Right atrium auricular region (tissue), 2 donors: Measurements from ENCODE around the gene FAM90A26. TPM values are rescaled to one million over a fixed set of nuclear protein-coding genes. Genes with fewer than 3 reads are reported as not detected.
A peak's percentile ranks its signal among the peaks of the same experiment; 100 is the strongest.
"Not testable (repeated sequence)": the region's sequence is repeated elsewhere in the genome, so short reads cannot be mapped to it uniquely, and the experiment has no call there.

Experiments used
- DNase-seq: peaks from one replicate; pipeline ENCODE4 v3.0.0-alpha.2; 2019; ENCODE audit warnings: low spot score
- H3K27ac ChIP-seq, 2 donors: fragments of 200-600 bp; sonication (generic); 1 replicate in 1 of 2; 2 replicates in 1 of 2; pipeline ENCODE4 v1.5.1; 2016 to 2019
- H3K27me3 ChIP-seq, 2 donors: fragments of 200-600 bp; sonication (generic); one replicate each; pipeline versions ENCODE4 v1.5.1 to v1.6.0; 2017 to 2019
- H3K36me3 ChIP-seq: fragments of 200-600 bp; sonication (generic); one replicate; pipeline ENCODE4 v1.5.1; 2016
- H3K4me1 ChIP-seq, 2 donors: fragments of 200-600 bp; sonication (generic); one replicate each; pipeline versions ENCODE4 v1.5.1 to v1.6.0; 2017 to 2019
- H3K4me3 ChIP-seq, 2 donors: fragments of 200-600 bp; sonication (generic); 1 replicate in 1 of 2; 2 replicates in 1 of 2; pipeline ENCODE4 v1.5.1; 2017 to 2019; ENCODE audit warnings: mild to moderate bottlenecking in 1 of 2, moderate library complexity in 1 of 2
- H3K9me3 ChIP-seq, 2 donors: fragments of 200-600 bp; sonication (generic); one replicate each; pipeline ENCODE4 v1.5.1; 2019
- CTCF ChIP-seq, 2 donors: fragments of 200-600 bp; sonication (generic); IDR thresholded peaks; one replicate each; pipeline ENCODE4 v1.5.1; 2019; ENCODE audit warnings: antibody characterized with exemption in 2 of 2
- total RNA-seq, 2 donors: library from RNA; depleted of rRNA; stranded (reverse); fragments of >200 nt; gene quantifications; one replicate each; pipeline ENCODE4 v1.1.0, GENCODE V29; 2016

FAM90A26 gene
- total RNA-seq, 2 donors from 2014 or later: not detected

- H3K27me3 ChIP-seq: no peaks in the 10 kb centered on the region
- no peaks in the 10 kb centered on the region for H3K36me3 ChIP-seq
- no peak overlapping the region for H3K4me3 ChIP-seq
- H3K9me3 ChIP-seq: no peaks in the 10 kb centered on the region
- H3K4me1 ChIP-seq: no peaks in the 10 kb centered on the region
- peak; percentile 47 for DNase-seq
- no peak overlapping the region for H3K27ac ChIP-seq
- TF ChIP-seq CTCF (IDR thresholded peaks at IDR 0.05): no peak
Measured at GRCh38 chr4:9143421-9144080, 26.7 kb upstream of the FAM90A26 start.

- DNase-seq: no peak
- Histone ChIP-seq H3K4me1 (no peaks in the 10 kb centered on the region), H3K27me3 (no peaks in the 10 kb centered on the region), H3K27ac (no peak overlapping the region), H3K4me3 (no peak overlapping the region), H3K9me3 (no peaks in the 10 kb centered on the region), H3K36me3 (no peaks in the 10 kb centered on the region)
- no peak for TF ChIP-seq CTCF (IDR thresholded peaks at IDR 0.05)
Measured at GRCh38 chr4:9146967-9147366, 23.2 kb upstream of the FAM90A26 start.

GRCh38 chr4:9147368-9147767 is 22.8 kb upstream of the FAM90A26 start:
- DNase-seq, H3K4me3 ChIP-seq, H3K36me3 ChIP-seq, H3K27ac ChIP-seq, H3K4me1 ChIP-seq, H3K27me3 ChIP-seq, H3K9me3 ChIP-seq: not testable (repeated sequence)

- not testable (repeated sequence) for H3K27ac ChIP-seq
Measured at GRCh38 chr4:9148611-9149409, 21.4 kb upstream of the FAM90A26 start.

GRCh38 chr4:9151809-9152179 is 18.4 kb upstream of the FAM90A26 start:
- not testable (repeated sequence) for H3K4me1 ChIP-seq, H3K27me3 ChIP-seq, H3K9me3 ChIP-seq, DNase-seq, H3K36me3 ChIP-seq
- Histone ChIP-seq H3K4me3 (peak overlapping the region; percentile 64 to 81), H3K27ac (peak overlapping the region; percentile 79 to 93)

More at GRCh38 chr4:9148611-9149409, 21.4 kb upstream of the FAM90A26 start:
- H3K27me3 ChIP-seq, H3K36me3 ChIP-seq, H3K9me3 ChIP-seq, H3K4me1 ChIP-seq, DNase-seq, H3K4me3 ChIP-seq: not testable (repeated sequence)

GRCh38 chr4:9152180-9153007 is 17.8 kb upstream of the FAM90A26 start:
- not testable (repeated sequence) for H3K36me3 ChIP-seq, H3K27me3 ChIP-seq, H3K4me1 ChIP-seq, H3K9me3 ChIP-seq
- Histone ChIP-seq H3K4me3 (peak overlapping the region; percentile 66 to 81), H3K27ac (peak overlapping the region; percentile 79 to 93)
- DNase-seq: peak; percentile 97

GRCh38 chr4:9153008-9153570 is 17.1 kb upstream of the FAM90A26 start:
- peak in 1 of 2 donors; percentile 26 for TF ChIP-seq CTCF (IDR thresholded peaks at IDR 0.05)
- not testable (repeated sequence) for H3K27me3 ChIP-seq, H3K9me3 ChIP-seq, H3K36me3 ChIP-seq, H3K4me1 ChIP-seq
- Histone ChIP-seq H3K4me3 (peak overlapping the region; percentile 66 to 67), H3K27ac (peak overlapping the region; percentile 64 to 93)
- peak; percentile 99 for DNase-seq

- not testable (repeated sequence) for H3K4me1 ChIP-seq, H3K27me3 ChIP-seq, H3K9me3 ChIP-seq, H3K36me3 ChIP-seq
- peak; percentile 55 for DNase-seq
- Histone ChIP-seq H3K4me3 (peak overlapping the region; percentile 66 to 67), H3K27ac (peak overlapping the region; percentile 49 to 64)
Measured at GRCh38 chr4:9153571-9154157, 16.5 kb upstream of the FAM90A26 start.

GRCh38 chr4:9155101-9155886 is 14.9 kb upstream of the FAM90A26 start:
- H3K4me3 ChIP-seq, H3K9me3 ChIP-seq, H3K36me3 ChIP-seq, H3K27me3 ChIP-seq, H3K4me1 ChIP-seq, H3K27ac ChIP-seq: not testable (repeated sequence)
- DNase-seq: peak; percentile 55

GRCh38 chr4:9158392-9158791 is 11.8 kb upstream of the FAM90A26 start:
- H3K4me1 ChIP-seq, H3K4me3 ChIP-seq, H3K9me3 ChIP-seq, H3K27ac ChIP-seq, H3K27me3 ChIP-seq, H3K36me3 ChIP-seq, DNase-seq: not testable (repeated sequence)
